Measurements from ENCODE around the gene ECE1.

The ECE1 gene

GRCh38 chr1:21330544-21330943, 40.3 kb upstream of the ECE1 start:
- Mint-ChIP-seq H3K4me3 (peak overlapping the region in 1 of 2 donors; percentile 13), H3K4me1 (peaks cover 99% of the 10 kb centered on the region), H3K27ac (no peak overlapping the region), H3K27me3 (no peaks in the 10 kb centered on the region), H3K9me3 (no peaks in the 10 kb centered on the region)
- ATAC-seq (no peak), DNase-seq (no peak)

- no peaks in the 10 kb centered on the region for H3K27me3 Mint-ChIP-seq
- H3K4me3 Mint-ChIP-seq, result no peak overlapping the region
- H3K4me1 Mint-ChIP-seq, result peaks cover 99% of the 10 kb centered on the region
- H3K27ac Mint-ChIP-seq, result no peak overlapping the region
- H3K9me3 Mint-ChIP-seq, result no peaks in the 10 kb centered on the region
- DNase-seq, result no peak
- ATAC-seq, result no peak
These were observed 39.1 kb upstream of the ECE1 start for GRCh38 chr1:21329209-21329844.

GRCh38 chr1:21327566-21328323, 37.5 kb upstream of the ECE1 start:
- DNase-seq (no peak), ATAC-seq (no peak)
- H3K4me1 Mint-ChIP-seq, result peaks cover 99% of the 10 kb centered on the region
- H3K4me3 Mint-ChIP-seq, result peak overlapping the region; percentile 18 to 41
- no peaks in the 10 kb centered on the region for H3K9me3 Mint-ChIP-seq
- H3K27me3 Mint-ChIP-seq, result no peaks in the 10 kb centered on the region
- H3K27ac Mint-ChIP-seq, result no peak overlapping the region

GRCh38 chr1:21326861-21327344, 36.6 kb upstream of the ECE1 start:
- no peak overlapping the region for H3K27ac Mint-ChIP-seq
- H3K27me3 Mint-ChIP-seq, result no peaks in the 10 kb centered on the region
- peak overlapping the region; percentile 20 to 60 for H3K4me3 Mint-ChIP-seq
- DNase-seq (no peak), ATAC-seq (no peak)
- H3K9me3 Mint-ChIP-seq, result no peaks in the 10 kb centered on the region
- peaks cover 99% of the 10 kb centered on the region for H3K4me1 Mint-ChIP-seq

GRCh38 chr1:21325731-21326387, 35.6 kb upstream of the ECE1 start:
- peaks cover 96% of the 10 kb centered on the region for H3K4me1 Mint-ChIP-seq
- no peaks in the 10 kb centered on the region for H3K27me3 Mint-ChIP-seq
- no peaks in the 10 kb centered on the region for H3K9me3 Mint-ChIP-seq
- peak overlapping the region; percentile 64 to 87 for H3K4me3 Mint-ChIP-seq
- ATAC-seq, result no peak
- H3K27ac Mint-ChIP-seq, result peak overlapping the region; percentile 37 to 44
- DNase-seq, result no peak

GRCh38 chr1:21325231-21325718, 35.0 kb upstream of the ECE1 start:
- Mint-ChIP-seq H3K4me3 (peak overlapping the region; percentile 64 to 87), H3K27me3 (no peaks in the 10 kb centered on the region), H3K4me1 (peaks cover 96% of the 10 kb centered on the region), H3K9me3 (no peaks in the 10 kb centered on the region), H3K27ac (peak overlapping the region; percentile 37 to 98)
- peak; percentile 20 to 27 for DNase-seq
- ATAC-seq, result peak; percentile 50

- DNase-seq (peak; percentile 63 to 79), ATAC-seq (peak; percentile 89)
- Mint-ChIP-seq H3K9me3 (no peaks in the 10 kb centered on the region), H3K27ac (peak overlapping the region; percentile 82 to 98), H3K4me3 (peak overlapping the region; percentile 64 to 87), H3K27me3 (no peaks in the 10 kb centered on the region), H3K4me1 (peaks cover 96% of the 10 kb centered on the region)
These were observed 34.3 kb upstream of the ECE1 start for GRCh38 chr1:21324368-21325141.

GRCh38 chr1:21323091-21323490, 32.8 kb upstream of the ECE1 start:
- DNase-seq, result no peak
- Mint-ChIP-seq H3K9me3 (no peaks in the 10 kb centered on the region), H3K4me1 (peaks cover 89% of the 10 kb centered on the region), H3K4me3 (peak overlapping the region in 1 of 2 donors; percentile 35), H3K27ac (peak overlapping the region in 1 of 2 donors; percentile 35), H3K27me3 (no peaks in the 10 kb centered on the region)
- ATAC-seq, result no peak

- ATAC-seq, result no peak
- Mint-ChIP-seq H3K4me3 (peak overlapping the region; percentile 35 to 59), H3K27ac (peak overlapping the region in 1 of 2 donors; percentile 40)
These were observed 32.4 kb upstream of the ECE1 start for GRCh38 chr1:21322681-21323016.

GRCh38 chr1:21321963-21322680, 31.9 kb upstream of the ECE1 start:
- DNase-seq (no peak), ATAC-seq (no peak)
- Mint-ChIP-seq H3K4me1 (peaks cover 89% of the 10 kb centered on the region), H3K27me3 (no peaks in the 10 kb centered on the region), H3K4me3 (peak overlapping the region; percentile 35 to 59), H3K27ac (peak overlapping the region in 1 of 2 donors; percentile 6), H3K9me3 (no peaks in the 10 kb centered on the region)

More at GRCh38 chr1:21322681-21323016, 32.4 kb upstream of the ECE1 start:
- Mint-ChIP-seq H3K9me3 (no peaks in the 10 kb centered on the region), H3K27me3 (no peaks in the 10 kb centered on the region), H3K4me1 (peaks cover 89% of the 10 kb centered on the region)
- no peak for DNase-seq

GRCh38 chr1:21320410-21321108, 30.3 kb upstream of the ECE1 start:
- no peaks in the 10 kb centered on the region for H3K27me3 Mint-ChIP-seq
- ATAC-seq, result no peak
- H3K9me3 Mint-ChIP-seq, result no peaks in the 10 kb centered on the region
- peak overlapping the region in 1 of 2 donors; percentile 18 for H3K4me3 Mint-ChIP-seq
- H3K4me1 Mint-ChIP-seq, result peaks cover 86% of the 10 kb centered on the region
- peak overlapping the region in 1 of 2 donors; percentile 49 for H3K27ac Mint-ChIP-seq
- DNase-seq, result no peak

- Mint-ChIP-seq H3K4me3 (no peak overlapping the region), H3K4me1 (peaks cover 84% of the 10 kb centered on the region), H3K9me3 (no peaks in the 10 kb centered on the region), H3K27me3 (no peaks in the 10 kb centered on the region), H3K27ac (peak overlapping the region; percentile 36 to 49)
- ATAC-seq (no peak), DNase-seq (no peak)
These were observed 29.5 kb upstream of the ECE1 start for GRCh38 chr1:21319447-21320407.

- Mint-ChIP-seq H3K27ac (no peak overlapping the region), H3K9me3 (no peaks in the 10 kb centered on the region), H3K4me3 (no peak overlapping the region), H3K4me1 (peaks cover 83% of the 10 kb centered on the region), H3K27me3 (no peaks in the 10 kb centered on the region)
- ATAC-seq, result no peak
- DNase-seq, result no peak
These were observed 28.5 kb upstream of the ECE1 start for GRCh38 chr1:21318714-21319159.

Data from stimulated activated naive CD8-positive, alpha-beta T cell treated with anti-CD3 and anti-CD28 coated beads, Interleukin-15, amount 100 ng/mL, for 72 hours (primary cell).